Measurements from ENCODE around the gene GNAQ. TPM values are rescaled to one million over a fixed set of nuclear protein-coding genes. Genes with fewer than 3 reads are reported as not detected.
"Not testable (repeated sequence)": the region's sequence is repeated elsewhere in the genome, so short reads cannot be mapped to it uniquely, and the experiment has no call there.

GNAQ gene
- total and polyA plus RNA-seq, 2 donors (not counting 1 experiment from before 2014, with no cell fraction given): 30.4 to 74.3 TPM

- no peak for TF ChIP-seq CTCF (conservative IDR thresholded peaks at IDR 0.05 in 1 of 2, IDR thresholded peaks at IDR 0.05 in 1 of 2; ENCODE audit: low read depth in 1 of 2, low read length in 2 of 2)
- no peak for TF ChIP-seq EZH2 (IDR thresholded peaks at IDR 0.05; ENCODE audit: low read length, missing control alignments)
- Histone ChIP-seq H3K4me2 (ENCODE audit: extremely low read depth, insufficient read depth, low read length) (no peak overlapping the region), H3K27ac (ENCODE audit: insufficient read depth, low read length) (no peak overlapping the region), H3K27me3 (ENCODE audit: control insufficient read depth, insufficient read depth, low read length) (no peaks in the 10 kb centered on the region), H3K4me1 (ENCODE audit: control insufficient read depth, extremely low read depth, insufficient read depth, low read length) (no peaks in the 10 kb centered on the region), H3K4me3 (replicated peaks in 1 of 4; ENCODE audit: control extremely low read depth in 1 of 4, insufficient read depth in 1 of 4, low read depth in 3 of 4, low read length in 4 of 4) (no peak overlapping the region), H2AFZ (ENCODE audit: low read length) (no peak overlapping the region), H3K79me2 (ENCODE audit: control insufficient read depth, insufficient read depth, low read length) (no peaks in the 10 kb centered on the region), H3K36me3 (ENCODE audit: control insufficient read depth, insufficient read depth, low read length) (no peaks in the 10 kb centered on the region), H3K9ac (ENCODE audit: insufficient read depth, low read length) (no peak overlapping the region), H3K9me3 (ENCODE audit: control insufficient read depth, insufficient read depth, low read depth, low read length) (no peaks in the 10 kb centered on the region), H4K20me1 (ENCODE audit: control insufficient read depth, extremely low read depth, insufficient read depth, low read length) (no peaks in the 10 kb centered on the region)
- no peak for DNase-seq (ENCODE audit: low read depth in 2 of 2)
Observed at GRCh38 chr9:77763566-77763965, 268.0 kb downstream of the GNAQ start.

- not testable (repeated sequence) for DNase-seq (ENCODE audit: low read depth in 2 of 2); H3K9ac ChIP-seq (ENCODE audit: insufficient read depth, low read length); H4K20me1 ChIP-seq (ENCODE audit: control insufficient read depth, extremely low read depth, insufficient read depth, low read length); H3K4me3 ChIP-seq (replicated peaks in 1 of 4; ENCODE audit: control extremely low read depth in 1 of 4, insufficient read depth in 1 of 4, low read depth in 3 of 4, low read length in 4 of 4); H3K27me3 ChIP-seq (ENCODE audit: control insufficient read depth, insufficient read depth, low read length); H3K79me2 ChIP-seq (ENCODE audit: control insufficient read depth, insufficient read depth, low read length); H3K4me1 ChIP-seq (ENCODE audit: control insufficient read depth, extremely low read depth, insufficient read depth, low read length); H3K36me3 ChIP-seq (ENCODE audit: control insufficient read depth, insufficient read depth, low read length); H3K27ac ChIP-seq (ENCODE audit: insufficient read depth, low read length); H2AFZ ChIP-seq (ENCODE audit: low read length); H3K9me3 ChIP-seq (ENCODE audit: control insufficient read depth, insufficient read depth, low read depth, low read length); H3K4me2 ChIP-seq (ENCODE audit: extremely low read depth, insufficient read depth, low read length)
Observed at GRCh38 chr9:77760919-77761318, 270.7 kb downstream of the GNAQ start.

GRCh38 chr9:77759391-77759790, 272.2 kb downstream of the GNAQ start:
- H3K27me3 ChIP-seq (ENCODE audit: control insufficient read depth, insufficient read depth, low read length): no peaks in the 10 kb centered on the region
- no peak for TF ChIP-seq EZH2 (IDR thresholded peaks at IDR 0.05; ENCODE audit: low read length, missing control alignments)
- no peak for TF ChIP-seq CTCF (conservative IDR thresholded peaks at IDR 0.05 in 1 of 2, IDR thresholded peaks at IDR 0.05 in 1 of 2; ENCODE audit: low read depth in 1 of 2, low read length in 2 of 2)
- no peaks in the 10 kb centered on the region for H3K4me1 ChIP-seq (ENCODE audit: control insufficient read depth, extremely low read depth, insufficient read depth, low read length)
- no peak for DNase-seq (ENCODE audit: low read depth in 2 of 2)
- H3K36me3 ChIP-seq (ENCODE audit: control insufficient read depth, insufficient read depth, low read length): no peaks in the 10 kb centered on the region
- no peak overlapping the region for H3K27ac ChIP-seq (ENCODE audit: insufficient read depth, low read length)
- H3K79me2 ChIP-seq (ENCODE audit: control insufficient read depth, insufficient read depth, low read length): no peaks in the 10 kb centered on the region
- no peaks in the 10 kb centered on the region for H4K20me1 ChIP-seq (ENCODE audit: control insufficient read depth, extremely low read depth, insufficient read depth, low read length)
- no peak overlapping the region for H2AFZ ChIP-seq (ENCODE audit: low read length)
- no peak overlapping the region for H3K4me3 ChIP-seq (replicated peaks in 1 of 4; ENCODE audit: control extremely low read depth in 1 of 4, insufficient read depth in 1 of 4, low read depth in 3 of 4, low read length in 4 of 4)
- no peak overlapping the region for H3K9ac ChIP-seq (ENCODE audit: insufficient read depth, low read length)
- H3K4me2 ChIP-seq (ENCODE audit: extremely low read depth, insufficient read depth, low read length): no peak overlapping the region
- H3K9me3 ChIP-seq (ENCODE audit: control insufficient read depth, insufficient read depth, low read depth, low read length): no peaks in the 10 kb centered on the region

Data from fibroblast of lung (primary cell).